Measurements from ENCODE around the gene GPSM1.
"Not testable (repeated sequence)": the region's sequence is repeated elsewhere in the genome, so short reads cannot be mapped to it uniquely, and the experiment has no call there.

GPSM1 gene

DNA sequence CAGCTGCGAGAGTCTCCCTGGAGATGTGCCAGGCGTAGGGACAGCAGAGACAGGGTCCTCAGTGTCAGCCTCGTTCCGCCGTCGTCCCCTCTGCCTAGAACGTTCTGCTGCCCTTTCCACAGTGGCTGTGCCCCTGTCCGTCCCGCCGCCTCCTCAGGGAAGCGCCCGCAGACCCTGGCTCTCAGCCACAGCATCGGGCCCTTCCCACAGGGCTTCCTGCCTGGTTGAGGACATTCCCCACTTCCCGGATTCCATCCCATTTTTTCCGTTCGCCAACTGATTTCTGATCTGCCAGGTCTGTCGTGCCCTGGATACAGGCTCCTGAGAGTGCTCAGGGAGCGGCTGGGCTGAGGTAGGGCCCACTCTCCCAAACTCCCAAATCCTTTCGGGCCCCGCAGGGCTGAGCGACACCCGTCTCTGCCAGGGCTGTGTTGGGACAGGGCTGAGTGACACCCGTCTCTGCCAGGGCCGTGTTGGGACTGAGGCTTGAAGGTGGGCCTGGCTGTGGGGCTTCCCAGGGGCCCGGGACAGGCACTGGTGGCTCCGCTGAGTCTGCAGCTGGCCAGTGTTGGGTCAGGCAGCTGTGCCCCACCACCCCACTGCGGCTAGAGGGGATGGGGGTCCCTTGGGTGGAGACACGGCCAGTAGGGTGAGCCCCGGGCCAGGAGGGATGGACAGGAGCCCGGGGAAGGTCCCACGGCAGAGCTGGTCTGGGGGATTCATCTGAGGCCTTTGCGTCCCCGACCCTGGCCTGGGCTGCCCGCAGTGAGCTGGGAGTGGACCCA, 20.3 kb downstream of the GPSM1 start:
- DNase-seq, result no peak

DNA sequence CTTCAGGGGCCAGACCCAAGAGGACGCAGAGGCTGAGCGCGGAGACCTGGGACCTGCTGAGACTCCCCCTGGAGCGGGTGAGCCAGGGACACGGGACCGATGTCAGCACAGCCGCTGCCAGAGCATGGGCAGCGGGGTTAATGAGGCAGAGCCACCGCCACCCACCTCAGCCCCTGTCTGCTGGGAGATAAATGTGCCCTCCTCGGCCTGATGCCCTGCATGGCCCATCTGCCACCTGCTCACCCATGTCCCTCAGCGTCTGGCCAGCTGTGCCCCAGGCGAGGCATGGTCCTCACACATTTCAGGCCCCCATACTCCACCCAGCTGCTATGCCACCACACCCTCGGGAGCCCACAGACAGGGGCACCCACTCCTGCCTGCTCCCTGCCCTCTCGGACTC, 21.4 kb downstream of the GPSM1 start:
- no peak for DNase-seq

GRCh38 chr9:136349546-136349945, 22.2 kb downstream of the GPSM1 start:
- no peak for DNase-seq

- no peak for DNase-seq
These were observed 24.0 kb downstream of the GPSM1 start for GRCh38 chr9:136351252-136351800.

- not testable (repeated sequence) for DNase-seq
These were observed 24.5 kb downstream of the GPSM1 start for GRCh38 chr9:136351868-136352267.

DNA sequence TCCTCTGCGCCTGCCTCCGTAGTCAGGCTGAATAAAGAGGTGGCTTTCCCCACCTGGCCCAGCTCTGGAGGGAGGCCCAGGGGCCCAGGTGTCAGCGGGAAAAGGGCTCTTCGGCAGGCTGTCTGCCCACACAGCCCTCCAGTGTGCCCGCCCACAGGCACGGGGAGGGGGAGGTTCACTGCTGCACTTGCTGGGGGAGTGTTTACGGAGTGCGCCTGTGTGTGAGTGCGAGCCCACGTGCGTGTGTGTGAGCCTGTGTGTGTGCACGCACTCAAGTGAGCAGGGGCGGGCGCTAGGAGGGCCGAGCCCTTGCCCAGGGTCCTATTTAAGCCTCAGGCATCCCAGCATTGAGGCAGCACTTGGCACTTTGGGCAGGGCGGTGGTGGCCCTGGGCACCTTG, 25.3 kb downstream of the GPSM1 start:
- no peak for DNase-seq

DNA sequence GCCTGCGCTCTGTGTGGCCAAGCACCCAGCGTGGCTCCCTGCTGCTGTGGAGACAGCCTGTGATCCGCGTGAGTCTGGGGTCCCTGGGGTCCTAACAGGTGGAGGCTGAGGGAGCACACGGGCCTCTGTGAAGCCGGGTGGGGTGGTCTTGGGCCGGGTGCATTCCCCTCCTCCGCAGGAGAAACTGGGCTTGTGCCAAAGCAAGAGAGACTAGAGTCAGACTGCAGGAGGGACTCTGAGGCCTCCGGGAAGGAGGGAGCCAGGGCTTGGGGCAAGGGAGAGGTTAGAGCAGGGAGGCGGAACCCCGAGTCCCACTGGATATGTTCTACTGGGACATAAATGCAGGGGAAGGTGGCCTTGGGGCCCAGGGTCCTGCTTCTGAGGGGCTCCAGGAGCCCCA, 25.7 kb downstream of the GPSM1 start:
- no peak for DNase-seq

GRCh38 chr9:136353757-136354488, 26.6 kb downstream of the GPSM1 start:
- no peak for DNase-seq

DNA sequence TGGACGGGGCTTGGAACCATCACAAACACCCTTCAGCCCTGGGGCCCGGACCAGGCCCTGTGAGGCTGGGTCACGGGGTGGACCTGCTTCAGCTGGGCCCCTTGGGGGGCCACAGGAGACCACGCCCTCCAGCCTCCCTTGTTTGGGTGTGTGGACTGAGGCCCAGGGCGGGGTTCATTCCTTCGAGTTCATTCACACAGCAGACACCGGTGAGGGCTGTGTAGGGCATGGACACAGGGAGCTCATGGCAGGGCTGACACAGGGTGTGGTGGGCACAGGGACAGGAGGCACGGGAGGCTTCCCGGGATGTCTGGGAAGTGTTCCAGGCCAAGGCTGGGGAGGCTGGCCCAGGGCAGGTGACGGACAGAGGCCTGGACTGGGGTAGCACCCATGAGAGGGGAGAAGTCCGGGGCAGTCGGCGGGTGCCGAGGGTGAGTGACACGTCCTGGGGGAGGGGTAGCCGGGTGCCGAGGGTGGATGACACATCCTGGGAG, 27.3 kb downstream of the GPSM1 start:
- DNase-seq, result no peak

GRCh38 chr9:136355616-136356557, 28.5 kb downstream of the GPSM1 start:
- DNase-seq, result no peak

GRCh38 chr9:136357202-136357725, 29.9 kb downstream of the GPSM1 start:
- no peak for DNase-seq

DNA sequence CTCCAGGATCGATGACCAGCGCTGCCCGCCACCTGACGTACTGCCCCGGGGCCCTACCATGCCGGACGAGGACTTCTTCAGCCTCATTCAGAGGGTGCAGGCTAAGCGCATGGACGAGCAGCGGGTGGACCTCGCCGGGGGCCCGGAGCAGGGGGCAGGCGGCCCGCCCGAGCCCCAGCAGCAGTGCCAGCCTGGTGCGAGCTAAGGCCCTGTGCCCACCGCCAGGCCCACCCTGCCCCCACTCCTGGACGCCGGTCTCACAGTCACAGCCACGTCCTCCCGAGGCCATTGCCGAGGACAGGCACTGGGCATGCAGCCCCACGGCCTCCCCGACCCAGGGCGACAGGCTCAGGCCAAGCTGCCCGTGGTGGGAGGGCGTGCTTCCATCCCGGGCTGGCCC, 30.7 kb downstream of the GPSM1 start:
- no peak for DNase-seq

DNA sequence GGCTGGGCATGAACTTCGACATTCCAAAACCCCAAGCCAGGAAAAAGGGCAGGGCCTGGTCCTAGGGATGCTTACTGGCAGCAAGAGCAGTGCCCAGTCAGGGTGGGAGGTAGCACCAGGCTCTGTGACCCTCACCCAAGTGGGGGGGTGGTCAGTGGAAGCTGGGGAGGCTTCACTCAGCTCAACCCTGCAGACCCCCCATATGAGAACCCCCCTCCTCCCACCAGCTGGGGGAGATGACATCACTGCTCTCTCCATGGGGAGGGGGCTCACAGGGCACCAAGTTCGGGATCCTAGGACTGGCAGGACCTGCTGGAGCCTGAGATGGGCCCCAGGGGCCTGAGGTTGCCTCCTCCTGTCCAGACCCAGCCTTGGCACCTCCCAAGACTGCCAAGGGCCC, 31.5 kb downstream of the GPSM1 start:
- DNase-seq, result no peak

- DNase-seq, result no peak
These were observed 32.7 kb downstream of the GPSM1 start for GRCh38 chr9:136359774-136360718.

DNA sequence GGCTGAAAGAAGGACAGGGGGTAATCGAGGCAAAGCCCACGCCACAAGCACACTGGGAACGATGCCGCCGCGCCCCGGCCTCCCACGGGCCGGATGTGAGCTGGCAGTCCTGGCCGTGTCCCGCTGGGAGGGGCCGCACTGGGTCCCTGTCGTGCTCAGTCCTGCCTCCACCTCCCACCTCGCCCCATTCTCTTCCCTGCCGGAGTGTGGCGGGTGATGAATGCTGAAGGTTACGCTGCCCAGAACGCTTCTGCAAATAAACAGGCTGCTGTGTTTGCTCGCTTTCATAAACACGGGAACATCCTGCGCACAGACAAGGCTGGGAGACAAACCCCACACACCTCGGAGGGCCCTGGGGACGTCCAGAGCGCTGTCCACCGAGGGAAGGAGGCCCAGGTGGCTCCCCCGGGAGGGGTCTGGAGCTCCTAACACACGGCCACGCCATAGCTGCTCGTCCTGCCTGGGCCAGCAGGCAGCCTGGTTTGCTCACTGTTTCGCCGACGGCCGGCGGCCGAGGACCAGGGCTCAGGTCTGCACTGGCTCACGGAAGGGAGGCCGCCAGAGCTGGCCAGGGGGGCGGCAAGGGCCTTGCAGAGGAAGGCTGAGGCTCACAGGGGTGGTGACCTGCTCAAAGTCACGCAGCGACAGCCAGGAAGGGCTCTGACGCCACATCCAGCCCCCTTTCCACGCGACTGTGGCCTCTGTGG, 33.9 kb downstream of the GPSM1 start:
- no peak for DNase-seq

- no peak for DNase-seq
These were observed 34.6 kb downstream of the GPSM1 start for GRCh38 chr9:136361754-136362449.

DNA sequence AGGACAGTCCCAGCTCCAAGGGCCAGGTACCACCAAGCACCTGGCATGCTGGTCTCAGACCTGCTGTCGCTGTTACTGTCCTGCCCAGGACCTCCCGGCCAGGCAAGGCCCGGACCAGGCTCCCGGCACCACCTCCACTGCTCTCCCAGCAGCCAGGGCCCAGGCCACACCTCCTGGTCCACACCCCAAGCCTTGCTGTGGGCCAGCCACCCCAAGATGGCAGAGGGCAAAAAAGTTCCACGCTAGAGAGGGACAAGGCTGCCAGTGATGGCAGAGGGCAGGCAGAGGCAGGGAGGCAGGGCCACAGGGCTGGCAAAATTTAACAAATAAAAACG, 35.1 kb downstream of the GPSM1 start:
- DNase-seq, result no peak

DNA sequence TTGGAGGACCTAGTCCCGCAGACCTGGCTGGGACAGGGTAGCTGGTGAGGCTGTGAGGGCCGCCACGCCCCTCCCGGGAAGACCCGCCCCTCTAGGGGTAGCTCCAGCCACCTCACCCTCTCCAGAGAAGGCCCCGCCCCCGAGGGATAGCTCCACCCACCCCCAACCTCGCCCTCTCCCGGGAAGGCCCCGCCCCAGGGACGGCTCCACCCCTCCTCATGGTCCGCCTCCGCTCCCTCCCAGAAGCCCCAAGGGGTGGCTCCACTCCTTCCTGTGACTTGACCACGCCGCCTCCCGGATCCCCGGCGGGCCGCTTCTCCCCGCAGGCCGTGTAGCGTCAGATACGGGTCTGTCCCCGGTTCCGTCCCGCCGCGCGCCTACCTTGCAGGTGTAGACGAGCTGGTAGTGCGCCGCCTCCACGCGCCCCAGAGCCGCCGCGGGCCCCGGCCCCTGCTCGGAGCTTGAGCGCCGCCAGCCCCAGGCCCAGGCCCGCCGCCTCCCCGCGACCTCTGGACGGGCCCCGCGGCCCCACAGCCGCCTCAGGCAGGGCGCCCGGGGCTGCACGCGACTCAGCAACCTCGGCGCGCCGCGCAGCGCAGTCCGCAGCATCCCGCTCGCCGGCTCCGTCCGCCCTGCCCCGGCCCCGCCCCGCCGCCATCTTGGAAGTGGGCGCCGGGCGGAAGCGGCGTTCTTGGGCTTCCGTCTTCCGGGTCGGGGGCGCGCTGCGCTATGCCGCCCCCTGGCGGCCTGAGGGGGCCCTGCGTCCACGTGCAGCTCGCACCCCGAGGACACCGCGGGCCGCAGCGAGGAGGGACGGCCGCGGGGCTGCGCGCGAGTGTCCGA, 36.0 kb downstream of the GPSM1 start, which contains the start of gene DNLZ:
Gene DNLZ (minus strand): TSS at position 639 of the 843 bp plus-strand sequence. CDS start 30 bp downstream, at position 609.
- DNase-seq, result peak; percentile 94

Data from activated CD4-positive, CD25-positive, alpha-beta regulatory T cell treated with anti-CD3 and anti-CD28 coated beads, Interleukin-2, amount 50 U/mL, for 72 hours (primary cell).